CD4-positive, alpha-beta T cell treated with Interferon alpha-2 for 1 hour (primary cell): ENCODE results near the gene LARGE1.

Source experiments
- DNase-seq, 2 donors: peaks; one replicate each; pipeline ENCODE4 v3.0.0-alpha.2; 2020 to 2022

The LARGE1 gene

DNA sequence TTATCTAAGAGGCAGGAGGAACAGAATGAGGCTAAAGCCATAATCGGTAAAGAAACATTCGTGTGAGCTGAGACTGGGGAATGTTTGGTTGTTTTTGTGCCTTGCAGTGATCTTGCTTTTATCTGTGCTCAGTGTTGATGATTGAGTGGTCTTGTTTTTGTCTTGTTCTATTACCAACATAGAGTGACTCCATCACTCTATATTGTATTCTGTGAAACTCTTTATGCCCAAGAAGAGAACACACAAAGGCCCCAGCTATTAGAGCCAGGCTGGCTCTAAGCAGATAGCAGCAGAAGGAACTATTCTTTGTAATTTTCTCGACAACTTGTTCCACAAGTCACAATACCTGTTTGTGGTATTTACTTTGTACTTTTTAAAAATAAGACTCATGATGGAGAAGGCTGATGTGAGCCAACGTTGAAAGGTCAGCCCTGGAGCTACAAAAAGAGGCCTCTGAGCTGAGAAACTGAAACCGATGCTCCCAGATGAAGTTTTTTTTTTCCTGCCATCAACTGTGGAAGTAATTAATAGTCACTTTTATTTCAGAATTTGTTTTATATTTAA lies 68.4 kb downstream of the LARGE1 start:
- DNase-seq = no peak

DNA sequence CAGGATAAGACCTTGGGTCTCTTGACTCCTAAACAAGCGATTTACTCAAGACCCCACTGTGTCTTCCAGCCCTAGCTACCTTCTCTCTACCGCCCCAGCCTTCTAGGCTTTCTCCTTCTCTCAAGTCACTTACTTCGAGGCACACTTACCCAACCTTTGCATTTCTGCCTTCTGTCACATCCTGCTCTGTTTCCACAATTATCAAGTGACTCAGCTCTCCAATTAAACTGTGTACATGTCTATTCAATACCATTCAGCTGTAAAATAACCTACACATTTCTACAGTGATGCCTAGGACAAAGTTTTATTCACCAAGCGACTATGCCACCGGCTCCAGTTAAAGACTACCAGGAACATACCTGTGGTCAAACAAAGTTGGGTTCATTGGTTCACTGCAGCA lies 69.0 kb downstream of the LARGE1 start:
- DNase-seq = no peak

DNA sequence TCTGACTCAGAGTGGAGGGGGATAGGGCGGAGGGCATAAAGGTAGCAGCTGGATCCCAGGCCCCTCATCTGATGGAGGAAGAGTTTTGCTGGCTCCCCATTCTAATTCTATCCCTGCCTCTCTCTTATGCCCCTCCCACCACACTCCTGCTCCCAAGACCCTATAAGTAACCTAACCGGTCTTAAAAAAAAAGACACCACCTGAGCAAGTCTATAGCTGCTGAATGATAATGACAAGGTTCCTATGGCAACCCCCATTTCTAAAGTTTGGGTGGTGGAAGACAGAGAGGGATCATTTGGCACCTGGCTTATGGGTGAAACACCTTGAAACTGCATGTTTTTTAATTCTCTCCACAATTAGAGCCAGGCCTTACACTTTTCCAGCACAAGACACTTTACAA lies 69.6 kb downstream of the LARGE1 start:
- no peak for DNase-seq

DNA sequence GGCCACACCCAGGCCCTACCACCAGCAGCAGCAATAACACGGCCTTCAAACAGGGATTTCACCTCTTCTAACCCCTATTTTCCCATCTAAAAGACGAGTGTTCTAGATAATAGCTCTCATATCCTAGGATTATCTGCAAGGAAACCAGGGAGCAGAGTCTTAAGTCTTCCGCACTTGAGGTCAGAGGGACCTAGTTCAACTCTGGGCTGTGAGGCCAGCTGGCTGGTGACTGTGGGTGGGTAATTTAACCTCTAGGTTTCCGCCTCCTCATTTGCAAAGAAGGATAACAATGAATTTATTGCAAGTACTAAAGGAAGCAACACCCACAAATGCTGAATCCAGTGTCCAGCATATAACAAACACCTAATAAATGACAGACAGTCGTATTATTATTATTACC lies 70.1 kb downstream of the LARGE1 start:
- DNase-seq = no peak

DNA sequence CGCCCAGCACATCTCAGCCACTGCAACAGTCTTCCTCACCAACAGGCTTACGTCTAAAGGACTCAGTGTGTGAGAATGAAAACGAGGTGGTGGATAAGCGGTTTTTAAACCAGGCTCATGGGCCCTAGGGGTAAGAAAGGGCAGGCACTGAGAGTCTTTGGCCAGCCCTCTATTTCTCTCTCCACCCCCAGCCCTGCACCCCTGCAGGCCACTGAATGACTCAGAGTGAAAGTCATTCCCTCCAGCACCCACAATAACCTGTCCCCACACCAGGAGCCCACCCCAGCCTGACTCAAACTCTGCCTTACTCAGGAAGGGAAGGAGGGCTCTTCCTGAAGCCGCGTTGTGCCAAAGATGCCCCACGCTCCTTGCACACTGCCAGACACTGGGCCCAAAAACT lies 72.0 kb downstream of the LARGE1 start:
- no peak for DNase-seq

DNA sequence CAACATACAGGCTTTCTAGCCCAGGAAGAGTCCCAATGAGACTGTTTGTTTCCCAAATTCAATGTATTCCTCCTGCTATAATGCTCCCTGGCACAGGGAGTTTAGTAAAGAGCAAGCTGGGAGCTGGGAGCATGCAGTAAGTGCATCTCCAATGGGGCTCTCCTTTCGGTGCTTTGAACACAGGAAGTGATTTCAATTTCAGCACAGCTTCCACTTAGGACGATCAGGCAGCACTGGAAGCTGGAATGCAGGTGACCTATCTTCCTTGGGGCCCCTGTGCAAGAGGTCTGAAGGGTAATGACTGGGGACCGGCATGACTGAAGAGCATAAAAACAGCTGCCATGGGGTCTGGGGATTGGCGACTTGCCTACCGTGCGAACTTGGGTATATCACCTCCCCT lies 76.0 kb downstream of the LARGE1 start:
- no peak for DNase-seq

DNA sequence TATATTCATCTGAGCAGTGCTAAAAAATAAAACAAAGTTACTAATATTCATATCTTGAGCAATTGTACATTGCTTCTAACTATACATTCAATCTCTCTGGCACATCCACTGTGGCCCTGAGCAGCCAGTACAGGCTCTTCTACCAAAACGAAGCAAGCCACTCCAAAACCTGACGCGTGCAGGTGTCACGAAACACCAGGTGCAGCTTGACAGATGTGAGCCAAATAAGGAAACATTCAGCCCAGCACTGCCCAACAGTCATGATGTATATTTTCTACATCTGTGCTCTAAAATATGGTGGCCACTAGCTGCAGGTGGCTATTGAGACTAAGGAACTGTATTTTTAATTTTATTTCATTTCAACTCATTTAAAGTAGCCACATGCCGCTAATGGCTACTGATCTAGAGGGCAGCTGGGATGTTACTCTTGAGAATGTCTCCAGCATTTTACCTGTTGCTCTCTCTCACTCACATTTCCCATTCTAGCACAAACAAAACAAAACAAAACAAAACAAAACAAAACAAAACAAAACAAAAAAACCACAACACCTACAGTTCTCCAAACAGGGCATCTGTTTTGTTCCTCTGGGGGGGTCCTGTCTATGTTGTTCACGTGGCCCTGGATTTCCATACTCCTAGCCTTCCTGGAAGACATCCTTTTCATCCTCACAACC lies 77.7 kb downstream of the LARGE1 start:
- DNase-seq = peak in 1 of 2 donors; percentile 2

DNA sequence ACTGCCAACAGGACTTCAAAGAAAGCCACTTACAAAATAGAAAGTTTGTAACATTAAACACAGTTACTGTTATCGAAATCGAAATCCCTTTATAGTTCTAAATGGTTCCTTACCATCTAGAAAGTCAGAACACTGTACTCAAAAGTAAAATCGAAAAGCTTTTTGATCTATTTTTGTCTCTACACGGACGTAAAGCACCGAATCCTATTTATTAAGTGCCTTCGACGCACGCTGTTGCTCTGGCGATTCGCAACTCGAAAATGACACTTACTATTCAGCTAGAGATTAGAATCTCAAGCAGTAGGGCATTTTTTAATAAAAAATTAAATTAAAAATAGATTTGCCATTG lies 78.3 kb downstream of the LARGE1 start:
- no peak for DNase-seq

DNA sequence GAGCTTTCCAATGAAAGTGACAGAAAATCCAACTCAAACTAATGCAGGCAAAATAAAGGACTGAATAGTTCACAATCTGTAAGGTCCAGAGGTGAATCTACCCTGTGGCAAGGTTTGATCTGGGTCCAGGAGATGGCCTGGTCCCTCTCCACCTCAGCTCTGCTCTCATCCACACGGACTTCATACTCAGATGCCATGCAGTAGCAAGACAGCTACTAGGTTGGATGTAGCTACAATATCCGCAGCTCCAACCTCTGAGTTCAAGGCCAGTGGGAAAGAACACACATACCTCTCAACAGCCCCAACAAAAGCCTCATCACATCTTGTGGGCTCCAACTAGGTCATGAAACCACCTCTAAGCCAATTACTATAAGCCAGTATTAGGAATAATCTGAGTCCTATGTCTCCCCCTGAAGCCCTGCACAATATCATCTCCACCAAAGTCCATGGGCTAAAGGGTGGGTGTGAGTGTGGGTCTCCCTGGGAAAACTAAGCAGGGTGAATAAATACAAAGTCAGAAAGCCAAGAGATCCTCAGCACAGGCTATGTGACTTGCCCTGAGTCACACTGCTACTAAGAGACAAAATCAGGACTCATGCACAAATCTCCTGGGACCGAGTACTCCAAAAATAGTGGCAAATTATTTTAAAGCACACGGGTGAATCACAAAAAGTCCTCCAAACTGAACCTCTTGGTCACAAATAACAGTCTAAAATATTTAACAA lies 78.8 kb downstream of the LARGE1 start:
- DNase-seq = no peak

DNA sequence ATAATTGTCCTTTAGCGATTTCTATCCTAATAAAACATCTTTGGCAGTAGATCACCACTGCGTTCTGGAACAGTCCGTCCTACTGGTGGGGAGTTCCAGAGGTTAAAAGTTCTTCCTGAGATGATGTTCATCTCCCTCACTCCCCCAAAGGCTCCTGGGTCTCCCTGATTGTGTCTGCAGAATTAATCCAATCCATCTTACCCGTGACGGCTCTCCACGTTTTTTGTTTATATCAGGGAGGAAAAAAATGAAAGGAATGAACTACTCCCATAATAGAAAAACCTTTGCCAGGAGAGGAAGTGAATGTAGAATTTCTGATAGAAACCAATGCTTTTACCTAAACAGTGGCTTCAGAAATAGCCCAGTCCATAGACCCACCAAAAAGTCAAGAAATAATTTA lies 81.6 kb downstream of the LARGE1 start:
- no peak for DNase-seq

DNA sequence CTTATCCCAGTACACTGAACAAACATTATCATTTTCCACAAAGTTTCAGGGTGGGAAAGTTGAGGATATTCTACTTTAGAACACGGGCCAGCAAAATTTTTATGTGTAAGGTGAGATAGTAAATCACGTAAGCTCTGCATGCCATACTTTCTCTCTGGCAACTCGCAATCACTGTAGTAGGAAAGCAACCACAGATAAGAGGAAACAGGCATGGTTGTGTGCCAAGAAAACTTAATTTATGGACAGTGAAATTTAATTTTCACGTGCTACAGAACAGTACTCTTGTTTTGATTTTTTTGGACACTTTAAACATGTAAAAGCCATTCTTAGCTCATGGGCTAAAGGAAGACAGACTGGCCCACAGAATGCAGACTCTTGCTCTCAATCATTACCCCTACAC lies 82.5 kb downstream of the LARGE1 start:
- DNase-seq = no peak

DNA sequence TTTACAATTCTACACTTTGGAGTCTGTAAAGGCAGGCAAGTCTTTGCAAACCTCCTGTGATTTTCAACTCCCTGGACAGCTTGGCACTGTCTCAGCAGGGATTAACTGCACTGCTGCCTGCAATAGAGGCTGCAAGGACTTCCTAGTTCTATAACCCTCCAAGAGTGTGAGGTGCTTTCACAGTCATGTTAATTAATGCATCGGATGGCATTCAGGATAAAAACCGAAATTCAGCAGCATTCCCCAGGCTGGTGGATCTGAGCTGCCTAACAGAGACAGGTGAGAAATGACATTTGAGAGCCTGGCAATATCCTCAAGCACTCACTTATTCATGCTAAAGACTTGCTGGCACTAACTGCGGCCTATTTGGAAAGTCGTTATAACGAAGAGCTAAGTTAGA lies 85.0 kb downstream of the LARGE1 start:
- no peak for DNase-seq

DNA sequence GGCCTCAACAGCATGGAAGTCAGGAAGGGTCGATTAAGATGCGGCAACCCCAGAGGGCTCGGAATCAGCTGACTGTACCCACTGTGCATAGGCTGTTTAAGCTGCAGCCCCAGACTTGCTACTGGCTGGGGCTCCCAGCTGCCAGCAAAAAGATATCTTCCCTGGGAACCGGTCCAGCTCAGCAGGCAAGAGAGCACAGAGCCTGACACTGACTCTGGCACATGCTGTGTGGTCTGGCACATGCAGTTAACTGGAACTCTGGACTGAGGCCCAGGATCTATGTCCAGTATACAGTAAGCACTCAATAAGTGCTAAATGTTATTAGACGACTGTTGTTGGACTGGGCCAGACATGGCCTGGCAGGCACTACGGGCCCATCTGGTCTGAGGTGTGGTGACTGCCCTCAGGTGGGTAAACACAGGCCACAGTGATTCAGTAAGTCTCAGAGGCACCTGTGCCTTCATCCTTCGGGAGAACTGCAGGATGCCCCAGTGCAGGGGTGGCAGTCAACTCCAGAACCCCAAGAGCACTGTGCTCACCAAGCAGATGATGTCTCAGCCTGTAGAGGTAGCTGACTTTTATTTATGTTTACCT lies 87.6 kb downstream of the LARGE1 start:
- no peak for DNase-seq

DNA sequence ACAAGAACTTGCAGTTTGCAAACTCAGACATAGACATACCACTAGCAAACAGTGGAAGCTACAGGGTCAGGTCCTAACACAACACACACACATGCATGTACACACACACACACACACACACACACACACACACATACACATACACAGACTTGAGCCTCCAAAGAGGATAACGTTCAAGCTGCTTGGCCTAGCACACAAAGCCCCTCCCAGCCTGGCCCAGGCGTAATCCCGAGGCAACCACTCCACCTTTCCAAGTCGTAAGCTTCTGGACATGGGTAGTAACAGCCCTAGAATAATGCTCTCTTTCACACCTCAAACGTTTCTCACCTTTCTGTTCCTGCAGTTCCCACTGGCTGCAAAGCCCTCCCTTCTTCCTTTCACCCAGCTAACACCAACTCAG lies 88.6 kb downstream of the LARGE1 start:
- no peak for DNase-seq

DNA sequence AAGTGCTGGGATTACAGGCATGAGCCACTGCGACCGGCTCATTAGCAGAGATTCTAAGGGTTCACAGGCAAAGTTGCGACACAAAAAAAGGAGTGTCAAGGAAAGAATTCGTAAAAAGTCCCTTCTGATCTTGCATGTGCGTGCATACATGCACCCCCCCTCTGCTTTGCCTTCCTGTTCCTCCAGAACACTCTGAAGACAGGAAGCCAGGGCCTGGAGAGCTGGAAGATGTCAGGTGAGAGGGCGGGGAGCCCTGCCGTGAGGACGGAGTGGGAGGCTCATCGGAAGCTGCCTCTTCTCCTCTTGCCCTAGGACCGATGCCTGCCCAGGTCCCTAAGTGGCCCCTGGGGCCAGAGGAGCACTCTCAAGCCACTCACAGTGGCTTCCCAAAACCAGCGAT lies 89.1 kb downstream of the LARGE1 start:
- no peak for DNase-seq

DNA sequence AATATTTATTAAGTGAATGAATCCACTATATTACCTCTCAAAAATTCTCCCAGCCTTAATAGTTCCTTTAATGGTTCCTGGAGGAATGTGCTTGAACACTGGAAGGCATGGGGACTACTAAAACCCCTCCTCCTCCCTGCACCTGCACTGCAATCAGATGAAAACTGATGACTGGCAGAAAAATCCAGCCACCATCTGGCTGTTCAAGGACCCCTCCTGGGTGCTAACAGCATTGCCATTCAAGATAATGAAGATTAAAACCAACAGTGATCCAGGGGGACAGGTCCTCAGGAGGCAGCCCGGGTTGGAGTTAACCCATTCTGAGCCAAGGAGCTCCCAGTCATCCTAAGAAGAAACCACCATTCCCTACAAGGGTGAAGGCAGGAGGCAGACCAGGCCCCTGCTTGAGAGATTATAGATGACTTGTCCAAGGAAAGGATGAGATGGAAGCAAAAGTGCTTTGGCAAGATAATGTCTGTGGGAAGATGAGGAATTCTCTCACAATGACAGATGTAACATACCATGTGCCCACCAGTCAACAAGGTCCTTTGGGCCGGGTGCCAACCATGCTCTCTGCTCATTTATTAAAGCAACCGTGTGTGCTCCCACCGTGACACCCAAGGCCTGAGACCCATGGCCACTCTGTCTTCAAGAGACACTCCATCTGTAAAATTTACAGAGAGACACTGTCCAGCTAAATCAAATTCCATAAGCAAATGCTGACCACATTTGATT lies 90.6 kb downstream of the LARGE1 start:
- no peak for DNase-seq

DNA sequence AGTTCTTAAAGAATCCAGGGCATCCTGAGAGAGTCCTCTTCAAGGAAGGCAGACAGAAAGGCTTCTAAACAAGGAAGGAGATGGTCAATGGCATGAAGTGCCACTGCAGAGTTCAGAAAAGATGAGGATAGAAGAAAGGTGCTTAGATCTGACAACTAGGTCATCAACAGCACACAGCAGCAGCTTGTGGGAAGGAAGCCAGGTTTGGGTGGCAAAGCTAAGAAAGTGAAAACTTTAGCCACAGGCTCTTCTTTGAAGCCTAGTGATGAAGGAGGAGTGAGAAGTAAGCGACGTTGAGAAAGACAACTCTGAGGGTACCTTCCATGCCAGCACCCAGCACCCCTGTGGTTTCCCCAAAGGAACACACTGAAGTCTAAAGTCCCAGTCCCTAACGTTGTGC lies 92.0 kb downstream of the LARGE1 start:
- DNase-seq = no peak

DNA sequence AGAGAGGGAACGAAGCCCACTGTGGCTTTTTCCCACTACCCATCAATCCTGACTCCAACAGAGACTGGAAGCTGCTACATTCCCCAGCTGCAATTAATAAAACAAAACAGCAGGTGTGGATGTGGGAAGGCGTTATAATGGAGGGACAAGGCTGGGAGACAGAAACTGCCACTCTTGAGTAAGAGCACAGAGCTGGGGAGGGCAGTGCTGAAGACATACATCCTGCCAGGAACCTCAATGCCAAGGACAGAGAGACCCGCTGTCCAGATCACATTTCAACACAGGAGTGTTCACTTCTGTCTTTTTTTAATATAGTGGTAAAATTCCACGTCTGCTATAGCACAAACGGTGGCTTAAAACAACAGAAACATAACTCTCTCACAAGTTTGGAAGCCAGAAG lies 94.5 kb downstream of the LARGE1 start:
- no peak for DNase-seq

DNA sequence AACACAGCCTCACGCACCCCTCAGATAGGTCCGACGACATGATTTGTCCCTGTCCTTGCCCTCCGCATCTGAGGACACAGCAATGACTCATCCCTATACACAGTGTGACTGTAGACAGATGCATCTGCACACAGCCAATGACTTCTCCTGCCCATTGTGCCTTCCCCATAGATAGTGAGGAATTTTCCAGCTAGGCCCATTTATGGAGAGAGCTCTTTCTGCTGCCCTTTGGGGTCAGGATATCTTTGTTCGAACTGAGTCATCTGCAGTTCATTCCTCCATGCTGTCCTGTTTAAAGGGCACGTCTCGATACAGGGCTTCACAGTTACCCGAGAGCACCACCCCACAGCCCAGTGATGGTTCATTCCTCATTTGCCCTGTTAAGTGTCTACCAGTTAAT lies 96.7 kb downstream of the LARGE1 start:
- no peak for DNase-seq

DNA sequence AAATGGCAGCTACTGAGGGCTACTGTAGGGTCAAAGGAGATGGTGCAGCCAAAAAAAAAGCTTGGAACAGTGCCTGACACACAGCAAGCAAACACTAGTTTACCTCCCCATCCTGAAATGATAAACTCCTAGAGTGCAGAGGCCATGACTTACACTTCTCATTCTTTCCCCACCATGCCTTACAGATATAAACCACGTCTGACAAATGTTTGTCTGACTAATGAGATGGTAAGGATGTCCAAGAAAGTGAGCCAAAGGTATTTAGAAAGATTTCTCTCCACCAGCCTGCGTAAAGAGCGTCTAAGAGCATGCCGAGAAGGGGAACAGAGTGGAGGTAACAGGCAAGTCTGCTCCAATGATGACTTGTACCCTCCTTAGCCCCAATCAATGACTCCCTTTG lies 99.0 kb downstream of the LARGE1 start:
- DNase-seq = no peak

DNA sequence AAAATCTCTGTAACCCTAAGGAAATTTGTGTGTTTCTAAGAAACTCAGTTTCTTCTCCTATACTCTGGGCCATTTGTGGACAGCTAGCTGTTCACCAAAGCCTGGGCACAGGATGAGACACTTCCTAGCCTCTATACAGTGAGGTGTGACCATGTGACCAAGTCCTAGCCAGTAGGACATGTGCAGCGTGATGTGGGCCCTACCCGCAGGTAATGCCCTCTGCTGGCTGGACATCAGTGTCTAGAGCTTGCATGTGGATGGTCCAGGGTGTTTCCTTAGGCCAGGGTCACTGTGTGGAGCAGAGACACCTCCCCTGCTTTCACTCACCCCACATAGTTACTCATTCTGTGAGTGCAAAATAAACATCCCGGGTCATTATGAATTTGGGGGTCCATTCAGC lies 100.5 kb downstream of the LARGE1 start:
- DNase-seq = no peak

DNA sequence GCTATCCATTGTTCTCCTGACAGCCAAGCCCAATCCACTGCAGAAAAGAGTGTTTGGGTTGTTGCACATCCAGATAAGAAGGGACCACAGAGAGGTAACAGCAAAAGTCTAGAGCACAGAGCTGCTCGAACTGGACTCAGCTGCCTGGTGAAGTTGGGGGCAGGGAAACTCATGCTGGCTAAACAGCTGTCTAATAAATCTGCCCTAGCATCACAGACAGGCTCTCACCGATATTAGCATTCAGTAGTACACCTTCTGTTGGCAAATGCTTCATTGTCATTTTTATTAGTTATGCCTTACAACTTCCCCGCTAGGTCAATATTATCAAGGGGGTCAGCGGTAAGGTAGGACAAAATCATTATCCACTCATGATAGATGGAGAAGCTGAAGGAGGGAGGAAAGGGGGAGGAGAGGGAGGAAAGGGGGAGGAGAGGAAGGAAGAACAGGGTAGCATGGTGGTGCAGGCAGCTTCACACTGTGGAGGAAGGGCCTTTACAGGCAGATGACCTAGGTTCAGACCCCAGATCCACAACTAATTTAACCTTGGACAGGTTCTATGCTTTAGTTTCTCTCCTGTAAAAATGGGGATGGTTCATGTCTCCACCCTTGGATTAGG lies 102.7 kb downstream of the LARGE1 start:
- DNase-seq = no peak

DNA sequence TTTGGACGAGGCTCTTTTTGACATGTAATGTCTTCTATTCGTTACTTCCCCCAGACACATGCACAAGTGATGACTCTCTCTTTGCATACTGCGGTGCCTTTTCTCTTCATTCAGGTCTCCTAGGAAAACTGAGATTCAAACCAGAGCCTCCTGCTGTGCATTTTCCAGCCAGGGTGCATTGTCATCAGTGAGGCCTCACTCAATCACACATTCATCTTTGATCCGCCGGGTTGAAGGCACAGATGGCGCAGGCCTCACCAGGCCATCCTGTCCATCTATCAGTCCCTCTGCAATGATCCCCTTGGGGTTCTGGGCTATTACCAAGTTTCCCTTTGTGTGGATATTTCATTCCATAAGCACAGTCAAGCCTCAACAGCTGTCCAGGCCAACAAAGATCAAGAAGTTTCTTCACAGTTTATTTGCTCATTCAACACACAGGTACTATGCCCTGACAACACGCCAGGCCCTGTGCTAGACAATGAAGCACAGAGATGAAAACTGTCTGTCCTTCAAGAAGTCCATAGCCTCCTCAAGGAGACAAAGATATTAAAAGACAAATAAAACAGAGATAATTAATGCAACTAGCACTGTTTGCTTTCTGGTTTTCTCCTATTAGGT lies 107.8 kb downstream of the LARGE1 start:
- DNase-seq = no peak
